Testis (tissue), 2 donors: ENCODE data around the gene EID1.
"Not testable (repeated sequence)": the region's sequence is repeated elsewhere in the genome, so short reads cannot be mapped to it uniquely, and the experiment has no call there.

Experiments used
- CTCF ChIP-seq, 3 experiments: fragments of 450-650 bp in 2 of 3; fragments of 200-600 bp in 1 of 3; sonication (generic) in 1 of 3; IDR thresholded peaks; one replicate each; pipeline ENCODE4 v1.5.1; 2016 to 2019; ENCODE audit warnings: antibody characterized with exemption in 3 of 3, mild to moderate bottlenecking in 2 of 3, moderate library complexity in 1 of 3
- POLR2A ChIP-seq: fragments of 450-650 bp; IDR thresholded peaks from one replicate; pipeline ENCODE4 v1.6.1; 2017; ENCODE audit warnings: antibody characterized with exemption, mild to moderate bottlenecking, moderate library complexity

DNA sequence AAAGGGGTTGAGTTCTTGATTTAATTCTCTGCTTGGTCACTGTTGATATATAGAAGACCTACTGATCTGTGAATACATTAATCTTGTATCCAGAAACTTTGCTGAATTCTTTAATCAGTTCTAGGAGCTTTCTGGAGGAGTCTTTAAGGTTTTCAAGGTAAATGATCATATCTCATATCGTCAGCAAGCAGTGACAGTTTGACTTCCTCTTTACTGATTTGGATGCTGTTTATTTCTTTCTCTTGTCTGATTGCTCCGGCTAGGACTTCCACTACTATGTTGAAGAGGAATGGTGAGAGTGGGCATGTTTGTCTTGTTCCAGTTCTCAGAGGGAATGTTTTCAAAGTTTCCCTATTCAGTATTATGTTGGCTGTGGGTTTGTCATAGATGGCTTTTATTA lies 31.4 kb downstream of the EID1 start:
- not testable (repeated sequence) for TF ChIP-seq CTCF (IDR thresholded peaks at IDR 0.05); POLR2A
